ENCODE data around the gene ITGB7.
"Not testable (repeated sequence)": the region's sequence is repeated elsewhere in the genome, so short reads cannot be mapped to it uniquely, and the experiment has no call there.

The ITGB7 gene

DNA sequence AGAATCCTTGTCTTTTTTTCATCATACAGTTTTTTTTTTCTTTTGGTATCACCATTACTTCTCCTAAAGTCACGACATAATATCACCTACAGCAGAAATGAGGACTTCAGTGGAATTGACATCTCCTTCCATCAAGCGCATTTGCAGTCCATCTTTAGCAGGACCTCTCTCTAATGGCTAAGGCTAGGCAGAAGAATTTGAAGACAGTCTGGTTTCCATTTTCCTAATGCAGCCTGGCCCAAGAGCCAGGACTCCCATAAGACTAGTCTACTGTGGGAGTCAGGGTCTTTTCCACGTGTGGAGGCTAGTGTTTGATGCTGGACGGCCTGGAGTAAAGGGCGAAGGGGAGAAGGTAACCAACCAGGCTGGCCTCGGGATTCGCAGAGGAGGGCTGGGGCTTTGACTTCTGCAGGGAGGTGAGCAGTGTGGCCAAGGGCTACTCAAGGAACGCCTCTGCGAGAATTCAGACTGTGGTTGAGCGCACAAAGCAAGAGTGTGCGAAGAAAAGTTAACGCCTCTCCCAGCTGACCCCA, 27.3 kb downstream of the ITGB7 start:
- no peak for DNase-seq (ENCODE audit: extremely low read depth, low read depth)
- H3K4me3 ChIP-seq (replicated peaks; ENCODE audit: low read depth, low read length) = peak overlapping the region; percentile 73
- TF ChIP-seq, protein P1, sequence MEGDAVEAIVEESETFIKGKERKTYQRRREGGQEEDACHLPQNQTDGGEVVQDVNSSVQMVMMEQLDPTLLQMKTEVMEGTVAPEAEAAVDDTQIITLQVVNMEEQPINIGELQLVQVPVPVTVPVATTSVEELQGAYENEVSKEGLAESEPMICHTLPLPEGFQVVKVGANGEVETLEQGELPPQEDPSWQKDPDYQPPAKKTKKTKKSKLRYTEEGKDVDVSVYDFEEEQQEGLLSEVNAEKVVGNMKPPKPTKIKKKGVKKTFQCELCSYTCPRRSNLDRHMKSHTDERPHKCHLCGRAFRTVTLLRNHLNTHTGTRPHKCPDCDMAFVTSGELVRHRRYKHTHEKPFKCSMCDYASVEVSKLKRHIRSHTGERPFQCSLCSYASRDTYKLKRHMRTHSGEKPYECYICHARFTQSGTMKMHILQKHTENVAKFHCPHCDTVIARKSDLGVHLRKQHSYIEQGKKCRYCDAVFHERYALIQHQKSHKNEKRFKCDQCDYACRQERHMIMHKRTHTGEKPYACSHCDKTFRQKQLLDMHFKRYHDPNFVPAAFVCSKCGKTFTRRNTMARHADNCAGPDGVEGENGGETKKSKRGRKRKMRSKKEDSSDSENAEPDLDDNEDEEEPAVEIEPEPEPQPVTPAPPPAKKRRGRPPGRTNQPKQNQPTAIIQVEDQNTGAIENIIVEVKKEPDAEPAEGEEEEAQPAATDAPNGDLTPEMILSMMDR (IDR thresholded peaks at IDR 0.05; ENCODE audit: low read depth, low read length, missing control alignments) = no peak

DNA sequence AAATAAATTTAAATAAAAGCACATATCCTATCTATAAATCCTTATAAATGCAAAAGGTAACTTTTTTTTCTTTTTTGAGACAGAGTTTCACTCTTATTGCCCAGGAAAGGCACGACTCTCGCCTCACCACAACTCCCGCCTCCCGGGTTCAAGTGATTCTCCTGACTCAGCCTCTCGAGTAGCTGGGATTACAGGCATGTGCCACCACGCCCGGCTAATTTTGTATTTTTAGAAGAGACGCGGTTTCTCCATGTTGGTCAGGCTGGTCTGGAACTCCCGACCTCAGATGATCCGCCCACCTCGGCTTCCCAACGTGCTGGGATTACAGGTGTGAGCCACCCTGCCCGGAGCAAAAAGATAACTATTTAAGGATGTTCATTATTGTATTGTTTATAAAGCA, 28.2 kb downstream of the ITGB7 start:
- not testable (repeated sequence) for H3K4me3 ChIP-seq (replicated peaks; ENCODE audit: low read depth, low read length)

DNA sequence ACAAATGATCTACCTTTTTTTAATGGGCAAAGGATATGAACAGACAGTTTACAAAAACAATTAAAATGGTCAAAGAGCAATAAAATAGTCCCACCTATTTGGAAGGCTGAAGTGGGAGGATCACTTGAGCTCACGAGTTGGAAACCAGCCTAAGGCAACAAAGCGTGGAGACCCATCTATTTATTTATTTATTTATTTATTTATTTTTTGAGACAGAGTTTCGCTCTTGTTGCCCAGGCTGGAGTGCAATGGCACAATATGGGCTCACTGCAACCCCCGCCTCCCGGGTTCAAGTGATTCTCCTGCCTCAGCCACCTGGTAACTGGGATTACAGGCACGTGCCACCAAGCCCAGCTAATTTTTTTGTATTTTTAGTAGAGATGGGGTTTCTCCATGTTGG, 29.6 kb downstream of the ITGB7 start:
- not testable (repeated sequence) for DNase-seq (ENCODE audit: extremely low read depth, low read depth); H3K4me3 ChIP-seq (replicated peaks; ENCODE audit: low read depth, low read length)

More for the DNA sequence above, 28.2 kb downstream of the ITGB7 start:
- DNase-seq (ENCODE audit: extremely low read depth, low read depth) = not testable (repeated sequence)

DNA sequence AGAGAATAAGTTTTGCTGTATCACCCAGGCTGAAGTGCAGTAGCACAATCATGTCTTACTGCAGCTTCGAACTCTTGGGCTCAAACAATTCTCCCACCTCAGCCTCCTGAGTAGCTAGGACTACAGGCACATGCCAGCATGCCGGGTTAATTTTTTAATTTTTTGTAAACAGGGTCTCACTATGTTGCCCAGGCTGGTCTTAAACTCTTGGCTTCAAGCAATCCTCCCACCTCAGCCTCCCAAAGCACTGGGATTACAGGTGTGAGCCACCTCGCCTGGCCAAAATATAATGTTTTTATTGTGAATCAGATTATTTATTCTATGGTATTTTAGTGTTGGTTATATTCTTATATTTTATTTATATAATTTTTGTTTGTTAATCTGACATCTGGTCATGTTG, 30.3 kb downstream of the ITGB7 start:
- TF ChIP-seq, protein P1 (IDR thresholded peaks at IDR 0.05; ENCODE audit: low read depth, low read length, missing control alignments) = no peak
- DNase-seq (ENCODE audit: extremely low read depth, low read depth) = no peak
- no peak overlapping the region for H3K4me3 ChIP-seq (replicated peaks; ENCODE audit: low read depth, low read length)

DNA sequence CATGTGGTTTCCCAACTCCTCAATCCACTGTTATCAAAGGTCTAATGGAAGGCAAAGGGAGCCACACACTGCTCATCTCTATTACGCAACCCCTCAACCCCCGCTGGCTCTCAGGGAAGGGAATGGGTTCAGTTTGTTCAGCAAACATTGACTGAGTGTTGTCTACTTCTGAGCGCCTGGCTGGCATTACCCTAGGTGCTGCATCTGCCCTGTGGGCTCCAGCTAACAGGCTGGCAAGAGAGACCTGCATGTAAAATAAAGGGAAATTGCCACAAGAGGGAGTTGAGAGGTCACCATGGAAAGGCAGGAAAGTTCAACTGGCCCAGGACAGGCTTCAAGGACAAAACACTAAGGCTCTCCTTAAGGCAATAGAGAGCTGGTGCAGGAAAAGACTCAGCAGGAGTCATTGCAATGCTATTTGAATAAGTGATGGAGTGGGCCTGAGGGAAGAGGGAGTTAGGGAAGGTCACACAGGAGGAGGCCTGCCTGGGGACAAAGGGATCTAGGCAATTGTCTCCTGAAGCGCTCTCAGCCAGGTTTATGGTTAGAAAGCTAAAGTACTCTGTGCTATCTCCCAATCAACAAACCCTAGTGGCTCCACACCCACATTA, 32.1 kb downstream of the ITGB7 start:
- TF ChIP-seq, protein P1 (IDR thresholded peaks at IDR 0.05; ENCODE audit: low read depth, low read length, missing control alignments) = peak; percentile 16
- no peak overlapping the region for H3K4me3 ChIP-seq (replicated peaks; ENCODE audit: low read depth, low read length)
- no peak for DNase-seq (ENCODE audit: extremely low read depth, low read depth)

DNA sequence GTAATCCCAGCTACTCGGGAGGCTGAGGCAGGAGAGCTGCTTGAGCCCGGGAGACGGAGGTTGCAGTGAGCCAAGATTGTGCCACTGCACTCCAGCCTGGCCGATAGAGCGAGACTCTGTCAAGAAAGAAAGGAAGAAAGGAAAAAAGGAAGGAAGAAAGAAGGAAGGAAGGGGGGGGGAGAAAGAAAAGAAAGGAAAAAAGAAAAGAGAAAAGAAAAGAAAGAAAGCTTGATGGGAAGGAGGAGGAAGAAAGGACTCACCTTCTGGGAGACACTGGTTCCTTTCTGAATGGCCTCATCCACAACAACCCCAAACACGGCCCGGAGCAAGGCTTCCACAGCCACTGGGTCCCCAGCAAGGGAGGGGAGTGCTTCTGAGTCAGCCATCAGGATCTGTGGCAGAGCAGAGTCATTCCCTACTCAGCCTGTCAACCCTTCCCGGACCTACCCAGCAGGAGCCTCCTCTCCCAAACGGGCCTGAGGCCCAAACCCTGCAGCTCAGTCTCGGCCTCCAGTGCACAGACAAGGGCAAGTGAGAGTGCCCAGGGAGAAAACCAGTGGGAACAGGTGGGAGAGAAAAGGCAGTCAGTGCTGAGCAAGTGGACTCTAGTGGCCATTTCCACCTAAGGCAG, 33.9 kb downstream of the ITGB7 start:
- no peak for DNase-seq (ENCODE audit: extremely low read depth, low read depth)
- no peak overlapping the region for H3K4me3 ChIP-seq (replicated peaks; ENCODE audit: low read depth, low read length)
- TF ChIP-seq, protein P1 (IDR thresholded peaks at IDR 0.05; ENCODE audit: low read depth, low read length, missing control alignments) = no peak

DNA sequence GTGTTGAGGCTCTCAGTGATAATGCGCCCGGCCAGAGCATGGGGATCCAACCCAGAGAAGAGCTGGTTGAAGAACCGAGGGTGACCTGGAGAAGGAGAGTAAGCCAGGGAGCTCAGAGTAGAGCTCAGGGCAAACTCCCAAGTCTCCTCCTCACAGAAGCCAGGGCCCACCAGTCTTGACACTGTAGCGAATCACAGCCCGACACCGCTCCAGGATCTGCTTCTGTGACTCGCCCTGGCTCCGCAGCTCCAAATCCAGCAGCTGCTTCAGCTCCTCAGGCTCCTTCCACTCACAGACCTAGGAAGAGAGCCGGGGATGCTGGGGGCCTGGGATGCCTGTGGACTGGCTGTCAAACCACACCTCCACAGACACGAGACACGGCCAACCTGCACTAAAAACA, 34.7 kb downstream of the ITGB7 start:
- DNase-seq (ENCODE audit: extremely low read depth, low read depth) = no peak
- TF ChIP-seq, protein P1 (IDR thresholded peaks at IDR 0.05; ENCODE audit: low read depth, low read length, missing control alignments) = no peak
- no peak overlapping the region for H3K4me3 ChIP-seq (replicated peaks; ENCODE audit: low read depth, low read length)

All from HFF-Myc (cell line).